Right lobe of liver (tissue), 6 donors: ENCODE results near the gene MACROD2. TPM values are rescaled to one million over a fixed set of nuclear protein-coding genes. Genes with fewer than 3 reads are reported as not detected.

ENCODE experiments used
- ATAC-seq, 4 donors: fragments of 200-7000 bp; cut with Tn5 transposase; one replicate each; pipeline ENCODE4 v1.9.1; 2020; ENCODE audit warnings: mild to moderate bottlenecking in 4 of 4, moderate library complexity in 4 of 4
- DNase-seq, 3 donors: peaks; one replicate each; pipeline ENCODE4 v3.0.0-alpha.2; 2020
- H3K27ac ChIP-seq, 3 donors: fragments of 200-600 bp; one replicate each; pipeline ENCODE4 v1.8.0; 2022
- H3K27me3 ChIP-seq, 2 donors: fragments of 200-600 bp; one replicate each; pipeline ENCODE4 v1.8.0; 2022
- H3K36me3 ChIP-seq, 4 donors: fragments of 200-600 bp; sonication (generic) in 1 of 4; one replicate each; pipeline versions ENCODE4 v1.5.1 to v1.8.0; 2017 to 2022; ENCODE audit warnings: control low read depth in 1 of 4
- H3K4me1 ChIP-seq, 4 donors: fragments of 200-600 bp; sonication (generic) in 1 of 4; one replicate each; pipeline versions ENCODE4 v1.5.1 to v1.8.0; 2017 to 2022; ENCODE audit warnings: control low read depth in 1 of 4
- H3K4me3 ChIP-seq, 3 donors: fragments of 200-600 bp; one replicate each; pipeline ENCODE4 v1.8.0; 2022
- H3K9me3 ChIP-seq, 4 donors: fragments of 200-600 bp; sonication (generic) in 1 of 4; one replicate each; pipeline versions ENCODE4 v1.5.1 to v1.8.0; 2017 to 2022; ENCODE audit warnings: control low read depth in 1 of 4
- CTCF ChIP-seq, 4 donors: fragments of 200-600 bp in 3 of 4; fragments of 450-650 bp in 1 of 4; IDR thresholded peaks; one replicate each; pipeline versions ENCODE4 v1.5.1 to v1.8.0; 2016 to 2022; ENCODE audit warnings: antibody characterized with exemption in 4 of 4, mild to moderate bottlenecking in 2 of 4
- POLR2A ChIP-seq: fragments of 450-650 bp; IDR thresholded peaks from one replicate; pipeline ENCODE4 v1.6.1; 2017; ENCODE audit warnings: antibody characterized with exemption, mild to moderate bottlenecking
- WGBS: methylation state at CpG from one replicate; pipeline ENCODE4 v1.1.6; 2018; ENCODE audit warnings: low coverage, low lambda C conversion rate; ENCODE audit not compliant: insufficient coverage; ENCODE audit errors: missing lambda C conversion rate; 5-methylcytosine and 5-hydroxymethylcytosine counted together
- intact Hi-C, 2 donors: fragments of 100-400 bp; cut with DNase I; formaldehyde crosslinking; loops; one replicate each; pipeline versions ENCODE4 v1.11.2 to v1.14.1; 2022
- total RNA-seq, 6 experiments: library from RNA; depleted of rRNA in 2 of 6; stranded (reverse); fragments of >200 nt in 2 of 6; fragmentation: NEBNext Ultra II Directional in 3 of 6; extraction: Animal tissue kit (Norgen Biotek cat#: 25700) in 3 of 6; gene quantifications; one replicate each; pipeline versions ENCODE4 v1.1.0 to v1.2.4, GENCODE V29; 2016 to 2023
- donor health status: DM: no; HTN: yes; CAD: no.
- donor health status: DM: no; HTN: no; CAD: no.
- donor health status: DM: no; HTN: no; CAD: no.
- donor health status: DM: no; HTN: yes; CAD: no.
- donor health status: DM: no; HTN: yes; CAD: no.

MACROD2 gene
- total RNA-seq, 6 experiments from 2014 or later = 1.2 to 5.5 (median 3.3) TPM

- Histone ChIP-seq H3K9me3 (no peaks in the 10 kb centered on the region), H3K36me3 (no peaks in the 10 kb centered on the region), H3K27ac (no peak overlapping the region), H3K4me3 (no peak overlapping the region), H3K27me3 (no peaks in the 10 kb centered on the region), H3K4me1 (no peaks in the 10 kb centered on the region)
- no peak for TF ChIP-seq CTCF (IDR thresholded peaks at IDR 0.05)
- TF ChIP-seq POLR2A = no peak
- WGBS = 49% methylated on average over 3 of the region's 4 CpGs
- DNase-seq (no peak), ATAC-seq (no peak)
- intact Hi-C loops = no loop called here
These were observed 1895.2 kb downstream of the MACROD2 start for GRCh38 chr20:15890407-15890982.

GRCh38 chr20:15895126-15895525 lies 1899.8 kb downstream of the MACROD2 start:
- H3K27me3 ChIP-seq = no peaks in the 10 kb centered on the region
- H3K4me3 ChIP-seq = no peak overlapping the region
- no peaks in the 10 kb centered on the region for H3K9me3 ChIP-seq
- no peak for DNase-seq
- no peaks in the 10 kb centered on the region for H3K36me3 ChIP-seq
- intact Hi-C loops = no loop called here
- no peak for TF ChIP-seq POLR2A
- no peak for TF ChIP-seq CTCF (IDR thresholded peaks at IDR 0.05)
- no peaks in the 10 kb centered on the region for H3K4me1 ChIP-seq
- H3K27ac ChIP-seq = no peak overlapping the region
- 93% methylated on average over 5 of the region's 5 CpGs for WGBS
- no peak for ATAC-seq

- 47% methylated on average over 3 of the region's 6 CpGs for WGBS
- DNase-seq (no peak), ATAC-seq (no peak)
- Histone ChIP-seq H3K4me1 (no peaks in the 10 kb centered on the region), H3K4me3 (no peak overlapping the region), H3K27ac (no peak overlapping the region), H3K9me3 (no peaks in the 10 kb centered on the region), H3K27me3 (no peaks in the 10 kb centered on the region), H3K36me3 (no peaks in the 10 kb centered on the region)
- intact Hi-C loops = no loop called here
- no peak for TF ChIP-seq CTCF (IDR thresholded peaks at IDR 0.05)
- TF ChIP-seq POLR2A = no peak
These were observed 1900.3 kb downstream of the MACROD2 start for GRCh38 chr20:15895560-15896084.

GRCh38 chr20:15899967-15900366 lies 1904.7 kb downstream of the MACROD2 start:
- intact Hi-C loops = no loop called here
- Histone ChIP-seq H3K36me3 (no peaks in the 10 kb centered on the region), H3K4me1 (no peaks in the 10 kb centered on the region), H3K4me3 (no peak overlapping the region), H3K27ac (no peak overlapping the region), H3K9me3 (no peaks in the 10 kb centered on the region), H3K27me3 (no peaks in the 10 kb centered on the region)
- ATAC-seq = no peak
- TF ChIP-seq CTCF (IDR thresholded peaks at IDR 0.05) = no peak
- no peak for TF ChIP-seq POLR2A
- WGBS = 61% methylated on average over 4 of the region's 4 CpGs
- DNase-seq = no peak

GRCh38 chr20:15900443-15900842 lies 1905.1 kb downstream of the MACROD2 start:
- H3K36me3 ChIP-seq = no peaks in the 10 kb centered on the region
- H3K4me1 ChIP-seq = no peaks in the 10 kb centered on the region
- DNase-seq (no peak), ATAC-seq (no peak)
- H3K27ac ChIP-seq = no peak overlapping the region
- no peak overlapping the region for H3K4me3 ChIP-seq
- WGBS = 25% methylated on average over 1 of the region's 1 CpG
- TF ChIP-seq CTCF (IDR thresholded peaks at IDR 0.05) (no peak), POLR2A (no peak)
- no peaks in the 10 kb centered on the region for H3K9me3 ChIP-seq
- H3K27me3 ChIP-seq = no peaks in the 10 kb centered on the region
- intact Hi-C loops = no loop called here
